Measurements from ENCODE around the gene ANKFY1.

DNA sequence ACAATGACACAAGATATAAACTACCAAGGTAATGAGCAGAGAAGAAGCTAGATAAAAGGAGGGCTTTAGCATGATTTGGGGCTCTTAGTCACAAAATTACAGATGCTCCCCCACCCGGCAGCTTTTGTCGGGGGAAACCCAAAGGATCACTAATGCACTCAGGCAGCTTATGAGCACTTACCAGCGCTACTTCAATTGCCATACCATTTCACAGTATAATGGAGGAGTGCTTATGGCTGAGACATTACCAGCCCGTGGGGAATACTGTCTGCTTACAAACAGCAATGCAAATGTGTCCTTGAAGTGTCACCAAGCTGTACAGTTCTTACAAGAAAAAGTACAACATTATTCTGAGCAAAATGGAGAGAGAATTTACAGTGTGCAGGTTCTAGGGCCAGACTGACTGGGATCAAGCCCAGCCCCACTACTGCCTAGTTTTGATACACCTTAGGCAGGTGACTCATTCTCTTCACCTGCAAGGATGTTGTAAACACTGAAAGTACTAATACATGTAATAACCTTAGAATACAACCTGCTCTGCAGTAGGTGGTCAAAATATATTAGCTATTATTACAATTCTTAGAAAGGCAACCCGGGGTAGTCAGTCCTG, 16.3 kb downstream of the ANKFY1 start:
- TF ChIP-seq, protein P1, sequence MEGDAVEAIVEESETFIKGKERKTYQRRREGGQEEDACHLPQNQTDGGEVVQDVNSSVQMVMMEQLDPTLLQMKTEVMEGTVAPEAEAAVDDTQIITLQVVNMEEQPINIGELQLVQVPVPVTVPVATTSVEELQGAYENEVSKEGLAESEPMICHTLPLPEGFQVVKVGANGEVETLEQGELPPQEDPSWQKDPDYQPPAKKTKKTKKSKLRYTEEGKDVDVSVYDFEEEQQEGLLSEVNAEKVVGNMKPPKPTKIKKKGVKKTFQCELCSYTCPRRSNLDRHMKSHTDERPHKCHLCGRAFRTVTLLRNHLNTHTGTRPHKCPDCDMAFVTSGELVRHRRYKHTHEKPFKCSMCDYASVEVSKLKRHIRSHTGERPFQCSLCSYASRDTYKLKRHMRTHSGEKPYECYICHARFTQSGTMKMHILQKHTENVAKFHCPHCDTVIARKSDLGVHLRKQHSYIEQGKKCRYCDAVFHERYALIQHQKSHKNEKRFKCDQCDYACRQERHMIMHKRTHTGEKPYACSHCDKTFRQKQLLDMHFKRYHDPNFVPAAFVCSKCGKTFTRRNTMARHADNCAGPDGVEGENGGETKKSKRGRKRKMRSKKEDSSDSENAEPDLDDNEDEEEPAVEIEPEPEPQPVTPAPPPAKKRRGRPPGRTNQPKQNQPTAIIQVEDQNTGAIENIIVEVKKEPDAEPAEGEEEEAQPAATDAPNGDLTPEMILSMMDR (IDR thresholded peaks at IDR 0.05), result no peak
- TF ChIP-seq ETV6 (CRISPR knock-in tag; IDR thresholded peaks at IDR 0.05) (no peak), NR2C2 (CRISPR knock-in tag; IDR thresholded peaks at IDR 0.05) (no peak), ARID4B (CRISPR knock-in tag; IDR thresholded peaks at IDR 0.05; ENCODE audit: borderline replicate concordance) (no peak), ZNF219 (CRISPR knock-in tag; IDR thresholded peaks at IDR 0.05; ENCODE audit: borderline replicate concordance) (no peak), NFYB (CRISPR knock-in tag; conservative IDR thresholded peaks at IDR 0.05; ENCODE audit: low read depth) (no peak)
